K562 (cell line): ENCODE data around the gene KIAA2012. TPM values are rescaled to one million over a fixed set of nuclear protein-coding genes. Genes with fewer than 3 reads are reported as not detected.
"Not testable (repeated sequence)": the region's sequence is repeated elsewhere in the genome, so short reads cannot be mapped to it uniquely, and the experiment has no call there.

Experiments
- ATAC-seq: fragments of 200-7000 bp; cut with Tn5 transposase; 3 replicates; pipeline ENCODE4 v1.9.1; 2020; ENCODE audit warnings: moderate library complexity
- BruUV-seq: library from RNA; stranded (reverse); fragments of 400-500 nt; replicated peaks from 2 replicates; lab custom pipeline; 2021; lab: Mats Ljungman, UMichigan
- CTCF ChIA-PET: fragments of 300-600 bp; formaldehyde crosslinking; extraction: SDS; loops from one replicate; lab custom pipeline; 2021; ENCODE audit warnings: low intra/inter-chr PET ratio; lab: Yijun Ruan, JAX
- POLR2A ChIA-PET: fragments of 300-600, 350-650 bp; sonication (Branson Sonifier 250); formaldehyde crosslinking; extraction: SDS; loops from one replicate; lab custom pipeline; 2021; ENCODE audit warnings: antibody characterized with exemption, inconsistent platforms; lab: Yijun Ruan, JAX
- DNase-seq, 4 experiments: peaks; one replicate each; pipeline versions ENCODE4 v3.0.0 to v3.0.0-alpha.2; 2011 to 2018; ENCODE audit warnings: low spot score in 3 of 4, mixed read lengths in 3 of 4; ENCODE audit errors: extremely low read depth in 1 of 4
- FAIRE-seq: peaks from 2 replicates; lab custom pipeline; 2011; peaks lifted over from hg19 to GRCh38; lab: Jason Lieb, UNC
- H2AFZ ChIP-seq: 2 replicates; pipeline ENCODE4 v1.6.0; 2011; ENCODE audit warnings: low read depth, low read length, control low read depth, inconsistent platforms
- H3K27ac ChIP-seq: fragments of 200-600 bp; 3 replicates; pipeline ENCODE4 v1.8.0; 2011; ENCODE audit warnings: low read depth, mild to moderate bottlenecking, control low read depth, inconsistent platforms, low read length, moderate library complexity, mixed read lengths; ENCODE audit errors: extremely low read depth
- H3K27me3 ChIP-seq, 2 experiments: fragments of 300-600 bp in 1 of 2; 2 replicates in 1 of 2; 3 replicates in 1 of 2; pipeline versions ENCODE4 v1.6.0 to v1.8.0; 2011; ENCODE audit warnings: inconsistent platforms in 2 of 2, low read length in 2 of 2, mild to moderate bottlenecking in 1 of 2, mixed read lengths in 1 of 2, moderate library complexity in 1 of 2; ENCODE audit not compliant: control insufficient read depth in 2 of 2, insufficient read depth in 2 of 2
- H3K36me3 ChIP-seq: fragments of 300-600 bp; 3 replicates; pipeline ENCODE4 v1.8.0; 2011; ENCODE audit warnings: mild to moderate bottlenecking, low read length, inconsistent platforms; ENCODE audit not compliant: control insufficient read depth, insufficient read depth
- H3K4me1 ChIP-seq, 2 experiments: fragments of 200-600 bp in 1 of 2; replicated peaks in 1 of 2; 2 replicates in 1 of 2; 3 replicates in 1 of 2; pipeline versions ENCODE4 v1.5.1 to v1.8.0; 2011; ENCODE audit warnings: inconsistent platforms in 2 of 2, low read length in 2 of 2, mild to moderate bottlenecking in 1 of 2, mixed read lengths in 1 of 2, moderate library complexity in 1 of 2; ENCODE audit not compliant: control insufficient read depth in 2 of 2, insufficient read depth in 2 of 2
- H3K4me2 ChIP-seq: 2 replicates; pipeline ENCODE4 v1.6.1; 2011; ENCODE audit warnings: low read length, control low read depth, inconsistent platforms, mixed read lengths; ENCODE audit not compliant: insufficient read depth
- H3K4me3 ChIP-seq: fragments of 200-600 bp; sonication (generic), shearing (Covaris generic); 2 replicates; pipeline ENCODE4 v1.5.1; 2016; ENCODE audit warnings: control low read depth, inconsistent platforms
- H3K79me2 ChIP-seq: fragments of 200-600 bp; 3 replicates; pipeline ENCODE4 v1.8.0; 2011; ENCODE audit warnings: low read length, inconsistent platforms; ENCODE audit not compliant: control insufficient read depth, insufficient read depth
- H3K9ac ChIP-seq, 2 experiments: 2 replicates each; pipeline versions ENCODE4 v1.6.0 to v1.6.1; 2011; ENCODE audit warnings: low read depth in 2 of 2, low read length in 2 of 2, control low read depth in 1 of 2, inconsistent platforms in 1 of 2, mild to moderate bottlenecking in 1 of 2, mixed read lengths in 1 of 2; ENCODE audit not compliant: insufficient read depth in 1 of 2
- H3K9me1 ChIP-seq: one replicate; pipeline ENCODE4 v1.6.0; 2011; ENCODE audit warnings: inconsistent platforms, mild to moderate bottlenecking, low read length, moderate library complexity; ENCODE audit not compliant: control insufficient read depth, insufficient read depth
- H3K9me3 ChIP-seq: replicated peaks from 2 replicates; pipeline ENCODE4 v1.5.1; 2011; ENCODE audit warnings: low read depth, low read length, inconsistent platforms; ENCODE audit not compliant: control insufficient read depth, insufficient read depth
- H4K20me1 ChIP-seq: replicated peaks from 2 replicates; pipeline ENCODE4 v1.6.1; 2011; ENCODE audit warnings: low read length, inconsistent platforms, mixed read lengths; ENCODE audit not compliant: control insufficient read depth, insufficient read depth
- AFF1 ChIP-seq, 2 experiments: fragments of 450-650 bp; IDR thresholded peaks; 2 replicates each; pipeline ENCODE4 v1.6.1; 2018; ENCODE audit warnings: mild to moderate bottlenecking in 2 of 2, low read depth in 1 of 2; ENCODE audit not compliant: partially characterized antibody in 2 of 2
- RBM34 ChIP-seq: fragments of 200-400 bp; formaldehyde crosslinking; IDR thresholded peaks from 2 replicates; pipeline ENCODE4 v1.6.1; 2018; ENCODE audit warnings: low read length, borderline replicate concordance; ENCODE audit not compliant: insufficient read depth
- ZBTB33 ChIP-seq: sonication (generic); formaldehyde crosslinking; IDR thresholded peaks from 2 replicates; pipeline ENCODE4 v1.8.1; 2023; ENCODE audit warnings: mild to moderate bottlenecking, missing genetic modification reagents
- ZKSCAN1 ChIP-seq: fragments of 150-350 bp; IDR thresholded peaks from 2 replicates; pipeline ENCODE4 v1.6.1; 2016; ENCODE audit warnings: low read depth, low read length
- WGBS: fragments of 100-300 bp; shearing (Covaris generic); methylation state at CpG from one replicate; pipeline ENCODE4 v1.1.6; 2016; ENCODE audit warnings: low coverage, mixed read lengths; ENCODE audit not compliant: insufficient coverage; ENCODE audit errors: missing lambda C conversion rate; 5-methylcytosine and 5-hydroxymethylcytosine counted together
- in situ Hi-C: fragments of 300-500 bp; cut with MboI; formaldehyde crosslinking; loops from 4 replicates; pipeline ENCODE4 v1.15.0; 2018; ENCODE audit warnings: inconsistent platforms, mixed read lengths
- intact Hi-C: fragments of 100-400 bp; cut with micrococcal nuclease; formaldehyde crosslinking; loops from 2 replicates; pipeline ENCODE4 v1.14.2; 2022
- polyA plus RNA-seq, 8 experiments: library from polyadenylated mRNA; depleted of rRNA in 4 of 8; stranded (reverse) in 5 of 8; unstranded in 3 of 8; fragments of >200 nt; fragmentation: Nextera tagmentation in 2 of 8; fragmentation: Illumina TruSeq in 1 of 8; extraction: Ambion mirVana in 2 of 8; extraction: Trizol in 1 of 8; gene quantifications; 2 replicates each; pipeline versions ENCODE4 v1.2.1 to v1.2.3, GENCODE V29; 2011 to 2014; ENCODE audit warnings: inconsistent platforms in 1 of 8, missing spikeins in 1 of 8
- total RNA-seq, 7 experiments: library from RNA; depleted of rRNA in 6 of 7; stranded (reverse); fragments of >200 nt in 6 of 7; fragmentation: Illumina TruSeq in 2 of 7; extraction: Trizol in 2 of 7; gene quantifications; 2 replicates each; pipeline versions ENCODE4 v1.2.1 to v1.2.3, GENCODE V29; 2011 to 2021; ENCODE audit warnings: low replicate concordance in 1 of 7

Gene KIAA2012
- total and polyA plus RNA-seq, 9 of the 15 experiments (the other 6 are each of a cell fraction or from before 2014, with no cell fraction given), result not detected

- TF ChIP-seq AFF1 (IDR thresholded peaks at IDR 0.05; ENCODE audit: low read depth in 1 of 2, partially characterized antibody in 2 of 2), result no peak
- TF ChIP-seq ZBTB33 (CRISPR knock-in tag), result no peak
- no peak for TF ChIP-seq ZKSCAN1
- no peak for TF ChIP-seq RBM34
Observed at GRCh38 chr2:202135091-202135874, 62.2 kb downstream of the KIAA2012 start (continued).

DNA sequence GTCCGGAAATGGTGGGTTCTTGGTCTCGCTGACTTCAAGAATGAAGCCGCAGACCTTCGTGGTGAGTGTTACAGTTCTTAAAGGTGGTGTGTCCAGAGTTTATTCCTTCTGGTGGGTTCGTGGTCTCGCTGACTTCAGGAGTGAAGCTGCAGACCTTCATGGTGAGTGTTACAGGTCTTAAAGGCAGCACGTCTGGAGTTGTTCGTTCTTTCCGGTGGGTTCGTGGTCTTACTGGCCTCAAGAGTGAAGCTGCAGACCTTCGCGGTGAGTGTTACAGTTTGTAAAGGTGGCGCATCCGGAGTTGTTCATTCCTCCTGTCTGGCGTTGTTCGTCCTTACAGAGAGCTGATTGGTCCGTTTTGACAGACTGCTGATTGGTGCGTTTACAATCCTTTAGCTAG is 63.0 kb downstream of the KIAA2012 start:
- H3K4me2 ChIP-seq, H3K9me3 ChIP-seq, H3K4me3 ChIP-seq, H4K20me1 ChIP-seq, CTCF ChIA-PET, H3K4me1 ChIP-seq, FAIRE-seq, H3K9ac ChIP-seq, H3K27ac ChIP-seq, H3K36me3 ChIP-seq, H3K79me2 ChIP-seq, intact Hi-C loops, H3K9me1 ChIP-seq, DNase-seq, ATAC-seq, BruUV-seq, in situ Hi-C loops, H2AFZ ChIP-seq: not testable (repeated sequence)
- 29% methylated on average over 15 of the region's 18 CpGs for WGBS
- POLR2A ChIA-PET, result interaction anchor here (0.6 kb wide), 1 partner anchor 1758 kb away, joined by 3 read pairs; no protein-coding TSS in a partner anchor
- H3K27me3 ChIP-seq, result peaks cover 6 to 31% of the 10 kb centered on the region in 2 experiments; a peak in 3 of 5 replicates
